Fibroblast of the aortic adventitia (primary cell): ENCODE data around the gene HSD17B11. TPM values are rescaled to one million over a fixed set of nuclear protein-coding genes. Genes with fewer than 3 reads are reported as not detected.
"Not testable (repeated sequence)": the region's sequence is repeated elsewhere in the genome, so short reads cannot be mapped to it uniquely, and the experiment has no call there.

Experiments used
- DNase-seq: peaks from one replicate; pipeline ENCODE4 v3.0.0-alpha.2; 2010; ENCODE audit warnings: low read depth
- H3K4me3 ChIP-seq: 2 replicates; pipeline ENCODE4 v1.5.1; 2011; ENCODE audit warnings: low read depth, mild to moderate bottlenecking, control low read depth, low read length, moderate library complexity
- total RNA-seq: library from RNA; depleted of rRNA; stranded (reverse); fragments of >200 nt; gene quantifications from 2 replicates; pipeline ENCODE4 v1.2.3, GENCODE V29; 2012; ENCODE audit warnings: low replicate concordance
- TF ChIP-seq, protein P1 (sequence below): IDR thresholded peaks from 2 replicates; pipeline ENCODE4 v1.5.1; 2011; ENCODE audit warnings: mild to moderate bottlenecking, low read length, control low read depth, inconsistent platforms; ENCODE audit not compliant: insufficient read depth

HSD17B11 gene
- total RNA-seq, 1 donor: 46.8 TPM

DNA sequence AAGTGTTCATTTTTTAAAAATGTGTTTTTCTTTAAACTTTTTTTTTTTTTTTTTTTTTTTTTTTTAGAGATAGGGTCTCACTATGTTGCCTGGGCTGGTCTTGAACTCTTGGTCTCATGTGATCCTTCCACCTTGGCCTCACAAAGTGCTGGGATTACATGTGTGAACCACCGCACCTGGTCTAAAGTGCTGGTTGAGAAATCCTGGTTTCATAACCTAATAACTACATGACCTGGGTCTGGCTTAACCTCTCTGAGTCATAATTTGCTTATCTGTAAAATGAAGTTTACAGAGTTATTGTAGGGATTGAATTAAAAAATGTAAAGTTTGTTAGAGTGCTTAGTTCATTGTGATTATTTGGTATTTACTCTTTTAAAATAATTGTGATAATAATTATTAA, 73.5 kb downstream of the HSD17B11 start:
- TF ChIP-seq, protein P1, sequence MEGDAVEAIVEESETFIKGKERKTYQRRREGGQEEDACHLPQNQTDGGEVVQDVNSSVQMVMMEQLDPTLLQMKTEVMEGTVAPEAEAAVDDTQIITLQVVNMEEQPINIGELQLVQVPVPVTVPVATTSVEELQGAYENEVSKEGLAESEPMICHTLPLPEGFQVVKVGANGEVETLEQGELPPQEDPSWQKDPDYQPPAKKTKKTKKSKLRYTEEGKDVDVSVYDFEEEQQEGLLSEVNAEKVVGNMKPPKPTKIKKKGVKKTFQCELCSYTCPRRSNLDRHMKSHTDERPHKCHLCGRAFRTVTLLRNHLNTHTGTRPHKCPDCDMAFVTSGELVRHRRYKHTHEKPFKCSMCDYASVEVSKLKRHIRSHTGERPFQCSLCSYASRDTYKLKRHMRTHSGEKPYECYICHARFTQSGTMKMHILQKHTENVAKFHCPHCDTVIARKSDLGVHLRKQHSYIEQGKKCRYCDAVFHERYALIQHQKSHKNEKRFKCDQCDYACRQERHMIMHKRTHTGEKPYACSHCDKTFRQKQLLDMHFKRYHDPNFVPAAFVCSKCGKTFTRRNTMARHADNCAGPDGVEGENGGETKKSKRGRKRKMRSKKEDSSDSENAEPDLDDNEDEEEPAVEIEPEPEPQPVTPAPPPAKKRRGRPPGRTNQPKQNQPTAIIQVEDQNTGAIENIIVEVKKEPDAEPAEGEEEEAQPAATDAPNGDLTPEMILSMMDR: no peak
- peak; percentile 50 for DNase-seq
- no peak overlapping the region for H3K4me3 ChIP-seq

DNA sequence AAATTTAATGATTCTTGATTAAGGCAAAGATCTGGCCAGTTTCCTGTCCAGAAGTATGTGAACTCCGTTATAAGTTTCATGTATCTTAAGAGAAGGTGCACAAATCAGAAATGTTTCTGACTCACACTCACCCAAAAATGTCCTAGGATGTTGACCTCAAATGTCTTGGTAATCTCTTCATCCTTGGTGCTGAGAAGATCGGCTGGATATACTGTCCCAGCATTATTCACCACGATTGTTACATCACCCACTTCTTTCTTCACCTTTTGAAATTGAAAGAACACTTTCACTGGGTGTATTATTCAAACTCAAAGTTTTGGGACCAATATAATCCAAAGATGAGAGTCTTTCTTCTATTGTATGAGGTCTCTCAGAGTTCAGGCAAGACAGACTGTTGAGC, 74.0 kb downstream of the HSD17B11 start:
- no peak overlapping the region for H3K4me3 ChIP-seq
- no peak for DNase-seq
- TF ChIP-seq, protein P1: no peak

DNA sequence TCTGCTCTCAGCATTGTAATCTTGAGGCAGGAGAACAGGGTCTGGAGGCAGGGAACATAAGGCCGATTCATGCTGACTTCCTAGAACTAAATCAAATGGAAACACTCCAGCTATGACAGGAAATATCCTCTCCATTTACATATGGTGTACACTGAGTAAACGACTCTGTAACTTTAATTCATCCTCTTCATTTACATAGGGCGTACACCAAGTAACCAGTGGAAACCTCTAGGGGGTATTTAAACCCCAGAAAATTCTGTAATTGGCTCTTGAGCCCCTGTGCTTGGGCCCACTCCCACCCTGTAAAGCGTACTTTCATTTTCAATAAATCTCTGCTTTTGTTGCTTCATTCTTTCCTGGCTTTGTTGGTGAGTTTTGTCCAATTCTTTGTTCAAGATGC, 76.0 kb downstream of the HSD17B11 start:
- not testable (repeated sequence) for DNase-seq, H3K4me3 ChIP-seq

DNA sequence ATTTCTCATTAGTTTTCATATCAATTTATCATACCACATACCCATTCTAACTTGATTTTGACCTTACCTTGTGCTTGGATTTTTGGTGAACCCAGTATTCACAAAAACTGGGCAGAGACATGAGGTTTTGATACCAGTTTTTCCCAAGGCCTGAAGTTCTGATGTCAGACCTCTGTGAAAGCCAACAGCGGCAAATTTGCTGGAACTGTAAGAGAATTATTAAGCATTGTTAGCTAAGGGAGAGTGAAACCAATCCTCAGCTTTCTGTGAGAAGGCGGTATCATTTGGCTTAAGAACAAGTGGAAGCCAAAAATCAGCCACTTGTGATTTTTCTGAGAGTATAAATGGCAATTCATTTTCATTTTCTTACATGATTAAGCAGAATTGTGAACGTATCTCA, 77.2 kb downstream of the HSD17B11 start:
- peak; percentile 54 for DNase-seq
- TF ChIP-seq, protein P1: no peak
- H3K4me3 ChIP-seq: no peak overlapping the region

DNA sequence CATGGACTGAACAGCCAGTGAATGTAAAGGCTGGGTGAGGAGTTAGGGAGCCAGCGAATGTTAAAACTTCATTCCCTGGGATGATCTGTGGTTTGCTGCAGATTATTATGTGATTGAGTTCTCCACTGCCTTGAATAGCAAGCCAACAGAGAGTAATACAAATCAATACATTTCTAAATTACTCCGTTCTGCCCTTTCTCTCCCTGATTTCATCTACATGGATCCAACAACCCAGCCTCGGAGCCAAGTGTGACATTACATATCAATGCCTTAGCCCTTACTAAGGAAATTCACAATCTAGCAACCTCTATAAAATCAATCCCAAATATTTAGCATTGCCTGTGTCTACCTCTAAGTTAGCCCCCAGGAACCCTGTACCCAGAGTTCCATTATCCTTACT, 79.3 kb downstream of the HSD17B11 start:
- DNase-seq: no peak
- H3K4me3 ChIP-seq: no peak overlapping the region

DNA sequence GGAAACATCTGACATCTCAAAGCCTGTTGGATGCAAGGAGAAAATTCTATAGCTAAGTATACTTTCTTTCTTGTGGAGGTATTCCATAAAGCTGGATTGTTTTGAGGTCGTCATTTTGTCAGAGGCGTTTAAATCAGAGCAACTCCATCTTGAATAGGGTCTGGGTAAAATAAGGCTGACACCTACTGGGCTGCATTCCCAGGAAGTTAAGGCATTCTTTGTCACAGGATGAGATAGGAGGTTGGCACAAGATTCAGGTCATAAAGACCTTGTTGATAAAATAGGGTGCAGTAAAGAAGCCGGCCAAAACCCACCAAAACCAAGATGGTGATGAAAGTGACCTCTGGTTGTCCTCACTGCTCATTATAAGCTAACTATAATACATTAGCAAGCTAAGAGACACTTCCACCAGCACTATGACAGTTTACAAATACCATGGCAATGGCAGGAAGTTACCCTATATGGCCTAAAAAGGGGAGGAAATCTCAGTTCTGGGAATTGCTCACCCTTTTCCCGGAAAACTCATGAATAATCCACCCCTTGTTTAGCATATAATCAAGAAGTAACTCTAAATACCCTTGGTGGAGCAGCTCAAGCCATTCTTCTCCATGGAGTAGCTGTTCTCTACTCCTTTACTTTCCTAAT, 80.2 kb downstream of the HSD17B11 start:
- TF ChIP-seq, protein P1: no peak
- DNase-seq: peak; percentile 66
- H3K4me3 ChIP-seq: no peak overlapping the region

More for the DNA sequence above, 79.3 kb downstream of the HSD17B11 start:
- TF ChIP-seq, protein P1: no peak

DNA sequence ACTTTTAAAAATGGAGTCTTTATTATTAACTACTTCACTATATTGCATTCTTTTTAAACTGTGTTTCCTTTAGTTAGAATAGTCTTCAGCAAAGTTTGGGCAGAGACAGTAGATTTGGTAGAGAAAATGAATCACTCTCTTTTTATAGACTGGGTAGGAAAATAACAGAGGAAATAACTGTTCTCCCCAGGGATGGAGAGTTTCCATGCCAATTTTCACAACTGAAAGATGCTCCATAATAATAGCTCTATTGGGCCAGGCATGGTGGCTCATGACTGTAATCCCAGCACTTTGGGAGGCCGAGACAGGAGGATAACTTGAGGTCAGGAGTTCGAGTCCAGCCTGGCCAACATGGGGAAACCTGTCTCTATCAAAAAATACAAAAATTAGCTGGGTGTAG, 81.4 kb downstream of the HSD17B11 start:
- H3K4me3 ChIP-seq: no peak overlapping the region
- peak; percentile 88 for DNase-seq

More for the DNA sequence above, 81.4 kb downstream of the HSD17B11 start:
- TF ChIP-seq, protein P1: no peak
